Thyroid gland (tissue), 4 donors: Measurements from ENCODE around the gene MICB.

Source experiments
- CTCF ChIP-seq, 6 experiments: fragments of 200-600 bp in 3 of 6; fragments of 450-650 bp in 3 of 6; sonication (generic) in 3 of 6; IDR thresholded peaks; one replicate each; pipeline ENCODE4 v1.5.1; 2016 to 2019; ENCODE audit warnings: antibody characterized with exemption in 6 of 6, mild to moderate bottlenecking in 2 of 6, inconsistent platforms in 1 of 6, moderate library complexity in 1 of 6
- POLR2A ChIP-seq, 2 donors: fragments of 450-650 bp; IDR thresholded peaks; one replicate each; pipeline ENCODE4 v1.6.1; 2017; ENCODE audit warnings: antibody characterized with exemption in 2 of 2, mild to moderate bottlenecking in 2 of 2, moderate library complexity in 1 of 2

GRCh38 chr6:31460361-31461025 lies 37.5 kb upstream of the MICB start:
- TF ChIP-seq CTCF (IDR thresholded peaks at IDR 0.05), result no peak
- TF ChIP-seq POLR2A (IDR thresholded peaks at IDR 0.05), result no peak
